ENCODE measurements around the gene HUWE1.

GRCh38 chrX:53669258-53669657, 17.3 kb downstream of the HUWE1 start:
- TF ChIP-seq CTCF (IDR thresholded peaks at IDR 0.05) (no peak), POLR2AphosphoS5 (IDR thresholded peaks at IDR 0.05; ENCODE audit: low read depth, low read length) (no peak), TCF7L2 (IDR thresholded peaks at IDR 0.05; ENCODE audit: low read depth, low read length) (no peak), REST (IDR thresholded peaks at IDR 0.05; ENCODE audit: insufficient read depth in 1 of 2, low read depth in 2 of 2, low read length in 1 of 2) (no peak)
